Measurements from ENCODE around the gene METTL13. TPM values are rescaled to one million over a fixed set of nuclear protein-coding genes. Genes with fewer than 3 reads are reported as not detected.

Gene METTL13
- polyA plus RNA-seq, 1 donor from 2014 or later: 8.4 TPM

- Histone ChIP-seq H3K9ac (ENCODE audit: low read length) (no peak overlapping the region), H3K9me3 (ENCODE audit: low read length) (no peaks in the 10 kb centered on the region), H3K27ac (ENCODE audit: low read length) (no peak overlapping the region), H4K20me1 (ENCODE audit: insufficient read depth) (no peaks in the 10 kb centered on the region), H3K36me3 (ENCODE audit: insufficient read depth, low read length) (no peaks in the 10 kb centered on the region), H3K79me2 (replicated peaks; ENCODE audit: insufficient read depth, low read length) (no peaks in the 10 kb centered on the region), H3K27me3 (ENCODE audit: insufficient read depth, low read depth, low read length) (no peaks in the 10 kb centered on the region), H3K4me3 (ENCODE audit: low read length) (no peak overlapping the region), H3K9me2 (ENCODE audit: insufficient read depth, low read length) (no peaks in the 10 kb centered on the region), H3F3A (ENCODE audit: insufficient read depth, low read length, poor library complexity, severe bottlenecking) (no peaks in the 10 kb centered on the region), H2AFZ (ENCODE audit: low read depth, low read length) (no peak overlapping the region), H3K4me2 (ENCODE audit: low read length) (no peak overlapping the region)
- no peak for TF ChIP-seq POLR2AphosphoS5 (IDR thresholded peaks at IDR 0.05)
- TF ChIP-seq SMC3 (conservative IDR thresholded peaks at IDR 0.05; ENCODE audit: poor library complexity): no peak
- TF ChIP-seq, protein P1, sequence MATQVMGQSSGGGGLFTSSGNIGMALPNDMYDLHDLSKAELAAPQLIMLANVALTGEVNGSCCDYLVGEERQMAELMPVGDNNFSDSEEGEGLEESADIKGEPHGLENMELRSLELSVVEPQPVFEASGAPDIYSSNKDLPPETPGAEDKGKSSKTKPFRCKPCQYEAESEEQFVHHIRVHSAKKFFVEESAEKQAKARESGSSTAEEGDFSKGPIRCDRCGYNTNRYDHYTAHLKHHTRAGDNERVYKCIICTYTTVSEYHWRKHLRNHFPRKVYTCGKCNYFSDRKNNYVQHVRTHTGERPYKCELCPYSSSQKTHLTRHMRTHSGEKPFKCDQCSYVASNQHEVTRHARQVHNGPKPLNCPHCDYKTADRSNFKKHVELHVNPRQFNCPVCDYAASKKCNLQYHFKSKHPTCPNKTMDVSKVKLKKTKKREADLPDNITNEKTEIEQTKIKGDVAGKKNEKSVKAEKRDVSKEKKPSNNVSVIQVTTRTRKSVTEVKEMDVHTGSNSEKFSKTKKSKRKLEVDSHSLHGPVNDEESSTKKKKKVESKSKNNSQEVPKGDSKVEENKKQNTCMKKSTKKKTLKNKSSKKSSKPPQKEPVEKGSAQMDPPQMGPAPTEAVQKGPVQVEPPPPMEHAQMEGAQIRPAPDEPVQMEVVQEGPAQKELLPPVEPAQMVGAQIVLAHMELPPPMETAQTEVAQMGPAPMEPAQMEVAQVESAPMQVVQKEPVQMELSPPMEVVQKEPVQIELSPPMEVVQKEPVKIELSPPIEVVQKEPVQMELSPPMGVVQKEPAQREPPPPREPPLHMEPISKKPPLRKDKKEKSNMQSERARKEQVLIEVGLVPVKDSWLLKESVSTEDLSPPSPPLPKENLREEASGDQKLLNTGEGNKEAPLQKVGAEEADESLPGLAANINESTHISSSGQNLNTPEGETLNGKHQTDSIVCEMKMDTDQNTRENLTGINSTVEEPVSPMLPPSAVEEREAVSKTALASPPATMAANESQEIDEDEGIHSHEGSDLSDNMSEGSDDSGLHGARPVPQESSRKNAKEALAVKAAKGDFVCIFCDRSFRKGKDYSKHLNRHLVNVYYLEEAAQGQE (IDR thresholded peaks at IDR 0.05; ENCODE audit: borderline replicate concordance): no peak
- no peak for TF ChIP-seq EP300 (conservative IDR thresholded peaks at IDR 0.05; ENCODE audit: poor library complexity, severe bottlenecking)
- no peak for TF ChIP-seq MXI1 (conservative IDR thresholded peaks at IDR 0.05; ENCODE audit: poor library complexity, severe bottlenecking)
- no peak for TF ChIP-seq EZH2 (IDR thresholded peaks at IDR 0.05; ENCODE audit: borderline replicate concordance, insufficient read depth, low read length, poor library complexity, severe bottlenecking)
- no peak for TF ChIP-seq CTCF (IDR thresholded peaks at IDR 0.05; ENCODE audit: poor library complexity, severe bottlenecking)
- TF ChIP-seq TAF1 (IDR thresholded peaks at IDR 0.05; ENCODE audit: low read depth): no peak
- TF ChIP-seq RAD21 (conservative IDR thresholded peaks at IDR 0.05): no peak
Observed at GRCh38 chr1:171796592-171796991, 15.1 kb downstream of the METTL13 start.

DNA sequence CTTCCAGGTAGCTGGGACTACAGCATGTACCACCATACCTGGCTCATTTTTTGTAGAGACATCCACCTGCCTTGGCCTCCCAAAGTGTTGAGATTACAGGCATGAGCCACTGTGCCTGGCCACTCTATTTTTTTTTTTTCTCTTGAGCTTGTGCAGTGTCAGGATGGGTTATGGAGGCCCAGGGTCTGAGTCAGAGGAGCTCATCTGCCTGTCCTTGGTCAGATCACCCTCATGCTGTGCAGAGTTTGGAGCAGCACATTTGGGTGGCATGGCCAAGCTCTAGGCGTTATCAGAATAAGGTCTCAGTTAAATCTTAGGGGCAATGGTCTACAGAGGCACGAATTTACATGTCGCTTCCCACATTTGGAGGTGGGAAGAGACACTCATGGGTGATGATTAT is 16.9 kb downstream of the METTL13 start:
- H3K4me3 ChIP-seq (ENCODE audit: low read length): no peak overlapping the region
- H3K9me2 ChIP-seq (ENCODE audit: insufficient read depth, low read length): no peaks in the 10 kb centered on the region
- no peaks in the 10 kb centered on the region for H3F3A ChIP-seq (ENCODE audit: insufficient read depth, low read length, poor library complexity, severe bottlenecking)
- H3K9ac ChIP-seq (ENCODE audit: low read length): no peak overlapping the region
- H3K27me3 ChIP-seq (ENCODE audit: insufficient read depth, low read depth, low read length): no peaks in the 10 kb centered on the region
- no peak overlapping the region for H3K4me2 ChIP-seq (ENCODE audit: low read length)
- no peaks in the 10 kb centered on the region for H3K79me2 ChIP-seq (replicated peaks; ENCODE audit: insufficient read depth, low read length)
- no peak for TF ChIP-seq POLR2AphosphoS5 (IDR thresholded peaks at IDR 0.05)
- no peak for TF ChIP-seq SMC3 (conservative IDR thresholded peaks at IDR 0.05; ENCODE audit: poor library complexity)
- no peak for TF ChIP-seq MXI1 (conservative IDR thresholded peaks at IDR 0.05; ENCODE audit: poor library complexity, severe bottlenecking)
- TF ChIP-seq EZH2 (IDR thresholded peaks at IDR 0.05; ENCODE audit: borderline replicate concordance, insufficient read depth, low read length, poor library complexity, severe bottlenecking): no peak
- TF ChIP-seq TAF1 (IDR thresholded peaks at IDR 0.05; ENCODE audit: low read depth): no peak
- no peak for TF ChIP-seq CTCF (IDR thresholded peaks at IDR 0.05; ENCODE audit: poor library complexity, severe bottlenecking)
- TF ChIP-seq, protein P1 (IDR thresholded peaks at IDR 0.05; ENCODE audit: borderline replicate concordance): no peak
- no peak for TF ChIP-seq RAD21 (conservative IDR thresholded peaks at IDR 0.05)
- no peak for TF ChIP-seq EP300 (conservative IDR thresholded peaks at IDR 0.05; ENCODE audit: poor library complexity, severe bottlenecking)
- no peak overlapping the region for H2AFZ ChIP-seq (ENCODE audit: low read depth, low read length)
- H3K36me3 ChIP-seq (ENCODE audit: insufficient read depth, low read length): no peaks in the 10 kb centered on the region
- H3K9me3 ChIP-seq (ENCODE audit: low read length): no peaks in the 10 kb centered on the region
- no peaks in the 10 kb centered on the region for H4K20me1 ChIP-seq (ENCODE audit: insufficient read depth)
- H3K27ac ChIP-seq (ENCODE audit: low read length): no peak overlapping the region

Data from neural cell (in vitro differentiated cells).